Epidermal melanocyte (primary cell): ENCODE measurements around the gene PPP4R3C.
"Not testable (repeated sequence)": the region's sequence is repeated elsewhere in the genome, so short reads cannot be mapped to it uniquely, and the experiment has no call there.

Experiments used
- DNase-seq: peaks from one replicate; pipeline ENCODE4 v3.0.0; 2011; ENCODE audit warnings: low spot score; ENCODE audit not compliant: insufficient read length

Gene PPP4R3C

DNA sequence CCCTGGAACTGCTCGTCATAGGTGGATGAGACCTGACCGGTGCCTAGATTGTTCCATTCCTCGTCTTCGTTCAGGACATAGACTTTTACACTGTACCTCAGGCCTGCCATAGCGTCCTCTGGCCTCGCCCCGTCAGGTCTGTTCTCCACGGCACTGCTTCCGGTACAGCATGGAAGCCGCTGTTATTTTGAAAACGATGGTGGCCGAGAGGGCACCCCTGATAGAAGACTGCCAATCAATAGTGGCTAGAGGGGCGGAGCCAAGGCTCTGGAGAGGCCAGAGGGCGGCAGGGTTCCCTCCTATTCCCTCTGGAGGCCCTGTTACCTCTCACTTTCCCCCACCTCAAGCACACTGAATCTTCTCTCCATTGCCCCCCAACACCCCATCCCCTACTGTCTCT, at the start of gene PPP4R3C:
TSS of gene PPP4R3C (minus strand) at position 155 of the 400 bp plus-strand sequence. CDS start at position 110, 45 bp downstream.
- no peak for DNase-seq

DNA sequence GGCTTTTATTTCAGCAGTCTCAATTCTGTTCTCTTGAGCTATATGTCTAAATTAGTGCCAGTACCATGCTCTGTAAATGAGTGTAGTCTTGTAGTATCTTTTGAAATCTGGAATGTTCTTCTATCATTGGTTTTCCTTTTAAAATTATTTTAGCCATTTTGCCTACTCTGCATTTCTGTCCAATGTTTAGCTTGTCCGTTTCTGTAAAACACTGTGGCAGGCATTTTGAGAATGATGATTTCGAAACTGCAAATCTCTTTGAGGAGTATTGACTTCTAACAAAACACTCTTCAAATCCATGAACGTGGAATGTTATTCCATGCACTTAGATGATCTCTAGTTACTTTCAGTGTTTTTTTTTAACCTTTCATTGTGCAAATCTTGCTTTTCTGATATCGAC, 28.3 kb upstream of the PPP4R3C start:
- no peak for DNase-seq

DNA sequence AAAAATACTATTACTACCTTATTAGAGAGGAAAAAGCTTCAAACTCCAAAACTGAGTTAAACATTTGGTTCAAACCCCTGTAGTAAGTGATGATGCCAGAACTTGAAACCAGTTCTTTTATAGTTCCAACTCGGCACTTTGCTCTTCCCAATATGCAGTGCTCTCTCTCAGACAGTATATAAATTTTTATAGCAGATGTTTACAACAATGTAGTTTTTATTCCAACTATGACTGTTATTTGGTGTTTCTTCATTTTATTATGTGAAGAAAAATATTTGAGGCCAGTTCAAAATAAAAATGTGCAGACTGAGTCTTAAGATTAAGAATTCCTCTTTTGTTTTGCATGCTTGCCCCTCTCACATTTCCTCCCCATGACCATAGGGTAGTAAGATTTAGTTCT, 2.9 kb upstream of the PPP4R3C start:
- DNase-seq = peak; percentile 15

DNA sequence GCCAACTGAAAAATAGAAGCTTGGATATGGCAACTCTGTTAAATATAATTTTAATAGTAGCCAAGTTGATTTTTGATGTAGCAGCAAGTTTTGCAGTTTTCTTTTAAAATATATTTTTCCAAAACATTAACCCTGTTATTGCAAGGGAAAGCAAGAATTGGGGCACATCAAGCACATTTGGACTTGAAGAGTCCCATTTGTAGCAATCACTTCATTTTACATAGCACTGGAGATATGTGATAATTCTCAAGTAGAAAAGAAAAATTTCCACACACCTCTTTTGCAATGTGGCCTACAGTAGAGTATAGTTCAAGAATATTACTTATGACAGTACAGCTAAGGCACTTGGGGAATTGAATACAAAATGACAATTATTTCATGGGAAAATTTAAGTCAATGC, 1.9 kb upstream of the PPP4R3C start:
- no peak for DNase-seq

DNA sequence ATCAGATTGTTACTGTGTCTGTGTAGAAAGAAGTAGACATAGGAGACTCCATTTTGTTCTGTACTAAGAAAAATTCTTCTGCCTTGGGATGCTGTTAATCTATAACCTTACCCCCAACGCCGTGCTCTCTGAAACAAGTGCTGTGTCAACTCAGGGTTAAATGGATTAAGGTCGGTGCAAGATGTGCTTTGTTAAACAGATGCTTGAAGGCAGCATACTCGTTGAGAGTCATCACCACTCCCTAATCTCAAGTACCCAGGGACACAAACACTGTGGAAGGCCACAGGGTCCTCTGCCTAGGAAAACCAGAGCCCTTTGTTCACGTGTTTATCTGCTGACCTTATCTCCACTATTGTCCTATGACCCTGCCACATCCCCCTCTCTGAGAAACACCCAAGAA, 4.0 kb downstream of the PPP4R3C start:
- not testable (repeated sequence) for DNase-seq

DNA sequence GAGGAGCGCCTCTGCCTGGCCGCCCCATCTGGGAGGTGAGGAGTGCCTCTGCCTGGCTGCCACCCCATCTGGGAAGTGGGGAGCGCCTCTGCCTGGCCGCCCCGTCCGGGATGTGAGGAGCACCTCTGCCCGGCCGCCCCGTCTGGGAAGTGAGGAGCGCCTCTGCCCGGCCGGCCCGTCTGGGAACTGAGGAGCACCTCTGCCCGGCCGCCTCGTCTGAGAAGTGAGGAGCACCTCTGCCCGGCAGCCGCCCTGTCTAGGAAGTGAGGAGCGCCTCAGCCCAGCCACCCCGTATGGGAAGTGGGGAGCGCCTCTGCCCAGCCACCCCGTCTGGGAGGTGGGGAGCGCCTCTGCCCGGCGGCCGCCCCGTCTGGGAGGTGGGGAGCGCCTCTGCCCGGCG, 4.6 kb downstream of the PPP4R3C start:
- not testable (repeated sequence) for DNase-seq

DNA sequence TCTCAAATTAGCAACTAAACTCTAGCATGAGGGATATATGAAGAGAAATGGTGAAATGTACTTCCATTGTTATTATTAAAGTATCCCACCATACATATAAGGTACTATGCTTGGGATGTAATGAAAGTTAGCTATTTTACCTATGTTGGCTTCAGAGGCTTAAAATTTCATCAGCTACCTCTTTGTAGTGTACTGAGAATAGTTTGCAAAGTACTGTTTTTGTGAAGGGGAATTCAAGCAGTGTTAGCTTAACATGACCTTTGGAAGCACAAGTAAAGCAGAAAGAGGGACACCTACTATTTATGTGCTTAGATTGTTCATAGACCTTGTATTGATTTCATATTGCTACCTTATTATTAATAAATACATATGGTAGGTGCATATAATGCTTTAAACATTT, 11.8 kb downstream of the PPP4R3C start:
- DNase-seq = no peak

DNA sequence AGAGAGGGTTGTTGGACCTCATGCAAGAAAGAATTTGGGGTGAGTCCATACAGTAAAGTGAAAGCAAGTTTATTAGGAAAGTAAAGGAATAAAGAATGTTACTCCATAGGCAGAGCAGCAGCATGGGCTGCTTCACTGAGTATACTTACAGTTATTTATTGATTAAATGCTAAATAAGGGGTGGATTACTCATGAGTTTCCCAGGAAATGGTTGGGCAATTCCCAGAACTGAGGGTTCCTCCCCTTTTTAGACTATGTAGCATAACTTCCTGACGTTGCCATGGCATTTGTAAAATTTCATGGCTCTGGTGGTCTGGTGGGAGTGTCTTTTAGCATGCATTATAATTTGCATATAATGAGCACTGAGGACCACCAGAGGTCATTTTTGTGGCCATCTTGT, 16.7 kb downstream of the PPP4R3C start:
- no peak for DNase-seq

DNA sequence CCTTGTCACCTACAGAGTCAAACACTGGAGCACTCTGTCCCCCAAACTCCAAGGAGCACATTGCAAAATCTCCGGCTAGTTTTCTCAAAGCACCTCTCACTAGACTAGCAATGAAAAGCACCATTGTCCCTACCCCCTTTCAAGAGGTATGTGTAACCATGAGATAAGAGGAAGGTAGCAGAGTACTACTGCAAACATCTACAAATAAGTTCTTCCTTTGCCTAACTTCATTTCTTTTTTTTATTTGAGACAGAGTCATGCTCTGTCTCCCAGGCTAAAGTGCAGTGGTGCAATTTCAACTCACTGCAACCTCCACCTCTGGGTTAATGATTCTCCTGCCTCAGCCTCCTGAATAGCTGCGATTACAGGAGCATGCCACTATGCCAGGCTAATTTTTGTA, 17.7 kb downstream of the PPP4R3C start:
- no peak for DNase-seq

DNA sequence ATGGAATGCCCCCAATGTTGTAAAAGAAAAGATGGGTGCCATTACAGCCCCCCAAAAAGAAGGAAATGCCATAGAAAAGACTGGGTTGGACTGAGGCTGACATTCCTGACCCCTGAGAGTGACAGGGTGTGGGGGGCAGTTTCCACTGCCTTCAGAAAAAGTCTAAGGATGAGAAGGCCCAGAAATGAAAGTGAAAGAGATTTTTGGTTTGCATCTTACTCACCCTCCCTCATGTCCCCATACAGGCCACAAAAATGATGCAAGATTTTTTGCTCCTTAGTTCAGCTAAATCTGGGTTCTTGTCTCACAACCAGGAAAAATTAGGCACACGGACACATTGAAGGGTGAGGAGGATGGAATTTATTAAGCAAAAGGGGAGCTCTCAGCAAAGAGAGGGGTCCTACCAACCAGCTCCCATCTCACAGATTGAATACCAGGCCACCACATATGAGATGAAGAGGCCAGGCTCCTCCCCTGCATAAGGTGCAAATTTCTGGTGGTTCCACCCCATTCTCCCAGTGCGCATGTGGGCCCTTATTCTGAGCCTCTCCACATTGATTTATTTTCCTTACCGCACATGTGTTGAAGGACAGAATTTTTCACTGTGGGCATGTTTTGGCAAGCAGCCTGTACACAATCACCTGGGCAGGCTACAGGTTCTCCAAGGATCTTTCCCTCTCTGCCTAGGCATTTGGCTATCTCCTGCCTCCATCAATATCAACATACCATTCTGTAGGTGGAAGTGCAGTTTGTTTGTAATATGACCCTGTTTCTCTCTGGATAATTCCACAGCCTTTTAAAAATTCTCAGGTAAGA, 18.8 kb downstream of the PPP4R3C start:
- no peak for DNase-seq

DNA sequence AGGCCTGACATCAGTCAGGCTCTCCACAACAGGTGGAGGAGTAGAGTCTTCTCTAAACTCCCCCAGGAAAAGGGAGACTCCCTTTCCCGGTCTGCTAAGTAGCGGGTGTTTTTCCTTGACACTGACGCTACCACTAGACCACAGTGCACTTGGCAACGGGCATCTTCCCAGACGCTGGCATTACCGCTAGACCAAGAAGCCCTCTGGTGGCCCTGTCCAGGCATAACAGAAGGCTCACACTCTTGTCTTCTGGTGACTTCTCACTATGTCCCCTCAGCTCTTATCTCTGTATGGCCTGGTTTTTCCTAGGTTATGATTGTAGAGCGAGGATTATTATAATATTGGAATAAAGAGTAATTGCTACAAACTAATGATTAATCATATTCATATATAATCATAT, 20.7 kb downstream of the PPP4R3C start:
- DNase-seq = not testable (repeated sequence)

DNA sequence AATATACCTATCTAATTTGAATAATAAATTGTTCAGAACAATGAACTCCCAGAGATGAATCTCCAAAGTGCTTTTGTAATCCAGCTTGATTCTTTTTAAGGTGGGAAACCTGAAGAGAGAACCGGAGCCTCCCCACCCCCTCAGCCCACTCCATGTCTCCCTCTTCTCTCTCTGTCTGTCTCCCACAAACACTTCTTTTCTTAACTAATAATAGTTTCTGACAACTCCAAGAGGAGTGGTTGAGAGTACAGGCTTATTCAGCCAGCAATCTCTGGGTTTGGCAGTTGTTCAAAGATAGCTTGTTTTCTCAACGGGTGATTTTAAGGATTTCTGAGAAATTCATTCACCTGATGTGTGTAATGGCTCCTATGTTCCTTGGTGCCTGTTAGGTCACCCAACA, 23.4 kb downstream of the PPP4R3C start:
- no peak for DNase-seq

DNA sequence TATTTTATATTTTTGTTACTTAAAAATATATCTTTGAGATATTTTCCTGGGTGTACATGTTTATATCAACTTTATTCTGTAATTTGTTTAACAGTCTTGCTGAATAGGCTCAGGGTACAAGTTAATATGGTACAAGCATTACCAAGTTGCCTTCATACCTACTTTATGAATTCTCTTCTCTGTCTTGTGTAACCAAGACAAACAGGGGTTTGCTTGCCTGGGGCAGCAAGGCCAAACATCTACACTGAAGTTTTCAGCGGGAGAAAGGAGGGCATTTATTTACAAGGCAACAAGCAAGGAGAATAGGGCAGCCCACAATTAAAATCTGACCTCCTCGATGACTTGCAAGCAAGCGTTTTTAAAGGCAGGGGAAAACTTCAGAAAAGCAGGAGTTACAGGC, 24.2 kb downstream of the PPP4R3C start:
- DNase-seq = no peak

DNA sequence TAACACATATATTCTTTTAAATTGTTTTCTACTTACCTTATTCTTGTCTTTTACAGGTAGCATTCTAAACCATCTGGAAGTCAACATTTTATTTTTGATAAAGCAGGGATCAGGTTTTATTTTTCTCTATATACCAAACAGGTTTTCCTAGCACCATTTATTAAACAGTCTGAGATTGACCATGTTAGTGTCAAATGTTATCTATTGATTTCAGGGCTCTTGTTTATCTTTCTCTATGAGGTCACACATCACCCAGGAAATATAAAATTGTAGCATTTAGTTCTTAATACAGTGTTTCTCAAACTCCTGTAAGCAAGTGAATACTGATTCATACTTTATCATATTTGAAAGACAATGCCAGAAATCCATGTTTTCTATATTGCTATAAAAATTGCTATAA, 28.1 kb downstream of the PPP4R3C start:
- DNase-seq = no peak
